Measurements from ENCODE around the gene NUMA1. TPM values are rescaled to one million over a fixed set of nuclear protein-coding genes. Genes with fewer than 3 reads are reported as not detected.
A peak's percentile ranks its signal among the peaks of the same experiment; 100 is the strongest.

Gene NUMA1
- total and polyA plus RNA-seq, 9 of the 15 experiments (the other 6 are each of a cell fraction or from before 2014, with no cell fraction given): 4.1 to 104 (median 51.2) TPM

- TF ChIP-seq ZMIZ1 (IDR thresholded peaks at IDR 0.05; ENCODE audit: low read depth in 2 of 2, low read length in 2 of 2): 0 out of 4 replicates have a peak, but pooled peaks of 1 of the 2 experiments have one; percentile 33
- no peak for TF ChIP-seq REST (IDR thresholded peaks at IDR 0.05; ENCODE audit: borderline replicate concordance)
- 0 out of 2 replicates have a peak, but pooled peaks have one; percentile 29 for TF ChIP-seq REST (CRISPR knock-in tag; IDR thresholded peaks at IDR 0.05; ENCODE audit: low read depth)
- no peak for TF ChIP-seq ETS1 (conservative IDR thresholded peaks at IDR 0.05; ENCODE audit: control insufficient read depth, low read depth, low read length)
- no peak for TF ChIP-seq CEBPB (tag; IDR thresholded peaks at IDR 0.05)
- no peak for TF ChIP-seq NONO (IDR thresholded peaks at IDR 0.05; ENCODE audit: low read depth in 2 of 2, low read length in 1 of 2)
- peak; percentile 71 for TF ChIP-seq EHMT2 (IDR thresholded peaks at IDR 0.05)
- no peak for TF ChIP-seq ESRRA (IDR thresholded peaks at IDR 0.05; ENCODE audit: borderline replicate concordance, low read depth)
- no peak for TF ChIP-seq ZNF253 (CRISPR knock-in tag; conservative IDR thresholded peaks at IDR 0.05)
- peak; percentile 44; the same call in 1 of the 2 replicates for TF ChIP-seq MAX (CRISPR knock-in tag; IDR thresholded peaks at IDR 0.05)
- TF ChIP-seq HMBOX1 (IDR thresholded peaks at IDR 0.05): peak; percentile 98
Measured at GRCh38 chr11:71995726-71996291, 84.5 kb downstream of the NUMA1 start (continued).

Measured in K562 (cell line).